ENCODE results near the gene THOC6.
"Not testable (repeated sequence)": the region's sequence is repeated elsewhere in the genome, so short reads cannot be mapped to it uniquely, and the experiment has no call there.

THOC6 gene

DNA sequence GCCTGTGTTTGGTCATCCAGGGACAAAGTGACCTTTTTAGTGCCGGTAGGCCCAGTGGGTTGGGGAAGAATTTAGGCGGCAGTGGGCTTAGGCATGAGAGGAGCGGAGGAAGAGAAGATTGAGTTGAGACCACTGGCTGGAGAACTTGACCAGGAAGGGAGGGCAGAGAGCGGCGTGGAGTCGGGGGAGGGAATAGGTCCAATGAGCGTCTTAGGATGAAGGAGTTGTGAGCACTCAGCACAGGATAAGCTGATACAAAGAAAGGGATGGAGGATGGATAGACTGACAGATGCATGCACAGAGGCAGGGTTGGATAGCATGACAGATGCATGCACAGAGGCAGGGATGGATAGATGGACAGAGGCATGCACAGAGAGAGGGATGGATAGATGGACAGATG lies 49.6 kb downstream of the THOC6 start:
- no peak for DNase-seq

DNA sequence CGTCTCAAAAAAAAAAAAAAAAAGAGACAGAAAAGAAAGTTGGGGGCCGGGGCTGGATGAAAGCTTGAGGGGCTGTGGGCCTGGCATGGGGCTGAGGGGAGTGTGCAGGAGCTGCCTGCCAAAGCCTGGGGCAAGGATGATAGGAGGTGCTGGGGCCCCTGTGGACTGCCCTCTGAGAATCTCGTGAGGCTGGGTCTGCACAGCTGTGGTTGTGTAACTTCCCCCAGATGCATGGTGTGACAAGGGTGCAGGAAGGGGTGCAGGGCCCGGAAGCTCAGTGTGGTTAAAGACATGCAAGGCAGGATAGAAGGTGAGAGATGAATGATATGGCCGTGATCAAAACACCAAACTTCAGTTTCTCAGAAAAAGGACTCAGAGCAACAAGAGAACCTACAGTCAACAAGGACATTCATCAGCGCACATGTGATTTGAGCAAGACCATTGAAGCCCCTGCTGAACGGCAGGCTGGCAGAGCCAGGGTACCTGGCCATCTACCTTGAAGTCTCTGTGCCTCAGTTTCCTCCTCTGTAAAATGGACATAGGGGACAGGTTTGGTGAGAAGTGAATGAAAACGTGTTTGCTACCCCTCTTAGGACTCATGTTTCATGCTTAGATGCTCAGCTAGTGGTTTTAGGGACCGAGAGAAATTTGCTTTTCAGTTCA lies 51.2 kb downstream of the THOC6 start:
- DNase-seq: no peak

DNA sequence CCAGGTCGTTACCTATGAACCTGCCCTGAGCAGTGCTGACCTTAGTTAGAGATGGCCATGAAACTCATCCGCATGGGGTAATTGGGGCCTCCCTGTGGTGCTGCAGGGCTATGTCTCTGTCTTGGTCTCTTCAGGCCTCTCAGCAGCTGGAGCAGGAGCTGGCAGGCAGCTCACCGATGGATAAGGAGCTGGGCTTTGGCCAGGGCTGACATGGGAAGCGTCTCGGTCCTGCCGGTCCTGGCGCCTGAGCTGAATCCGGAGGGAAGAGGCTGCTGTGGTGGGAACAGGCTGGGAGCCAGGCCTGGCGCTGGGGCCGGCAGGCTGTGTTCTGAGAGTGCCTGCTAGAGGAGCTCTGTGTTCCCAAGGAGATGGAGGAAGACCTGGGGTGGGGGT lies 51.7 kb downstream of the THOC6 start:
- DNase-seq: no peak

DNA sequence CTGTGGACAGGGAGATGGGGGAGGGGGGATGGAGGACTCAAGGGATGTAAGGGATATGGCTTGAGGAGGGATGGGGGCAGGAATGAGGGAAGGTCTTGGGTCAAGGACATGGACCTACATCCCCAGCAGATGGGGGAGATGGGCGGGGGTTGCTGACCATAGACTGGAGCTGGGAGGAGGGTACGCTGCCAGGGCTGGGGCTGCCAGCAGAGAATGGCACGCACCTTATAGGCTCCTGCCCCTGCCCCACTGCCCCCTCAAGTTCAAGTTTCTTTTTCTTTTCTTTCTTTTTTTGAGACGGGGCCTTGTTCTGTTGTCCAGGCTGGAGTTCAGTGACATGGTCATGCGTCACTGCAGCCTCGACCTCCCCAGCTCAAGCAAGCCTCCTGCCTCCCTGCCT lies 52.1 kb downstream of the THOC6 start:
- not testable (repeated sequence) for DNase-seq

DNA sequence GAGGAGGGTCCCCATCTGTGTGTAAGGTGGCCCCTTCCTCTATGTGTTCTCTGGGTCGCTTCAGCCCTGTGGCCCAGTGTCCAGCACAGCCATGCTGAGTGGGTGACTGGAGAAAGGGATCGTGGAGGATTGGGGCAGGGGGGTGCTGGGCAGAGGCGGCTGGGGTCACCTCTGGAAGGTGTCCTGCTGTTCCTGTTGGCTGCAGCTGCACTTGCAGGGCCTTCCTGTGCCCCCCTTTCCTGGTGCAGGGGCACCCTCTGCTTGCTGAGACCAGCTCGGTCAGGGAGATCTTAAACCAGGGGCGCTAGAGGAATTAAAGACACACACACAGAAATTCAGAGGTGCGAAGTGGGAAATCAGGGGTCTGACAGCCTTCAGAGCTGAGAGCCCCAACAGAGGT lies 52.7 kb downstream of the THOC6 start:
- no peak for DNase-seq
